Activated T-cell treated with anti-CD3 and anti-CD28 coated beads for 1 hour (primary cell): ENCODE results near the gene WDR73.
A peak's percentile ranks its signal among the peaks of the same experiment; 100 is the strongest.

Experiments used
- DNase-seq: peaks from one replicate; pipeline ENCODE4 v3.0.0-alpha.2; 2020; ENCODE audit warnings: low read depth

WDR73 gene

GRCh38 chr15:84609818-84610525 is 44.1 kb downstream of the WDR73 start:
- no peak for DNase-seq

GRCh38 chr15:84608707-84609284 is 45.3 kb downstream of the WDR73 start:
- DNase-seq: no peak

- DNase-seq: no peak
These were observed 47.4 kb downstream of the WDR73 start for GRCh38 chr15:84606653-84607120.

- DNase-seq: no peak
These were observed 48.6 kb downstream of the WDR73 start for GRCh38 chr15:84605554-84605882.

GRCh38 chr15:84604826-84605553 is 49.1 kb downstream of the WDR73 start:
- DNase-seq: no peak

- no peak for DNase-seq
These were observed 50.3 kb downstream of the WDR73 start for GRCh38 chr15:84603630-84604379.

GRCh38 chr15:84601555-84601838 is 52.6 kb downstream of the WDR73 start:
- no peak for DNase-seq

GRCh38 chr15:84600687-84601554 is 53.2 kb downstream of the WDR73 start, which contains the start of gene ZSCAN2:
Gene ZSCAN2 (plus strand): TSS chr15:84601009. CDS start chr15:84603928, 2,919 bp downstream.
- peak; percentile 88 for DNase-seq

- peak; percentile 25 for DNase-seq
These were observed 53.8 kb downstream of the WDR73 start for GRCh38 chr15:84600331-84600686.

GRCh38 chr15:84599906-84600305 is 54.2 kb downstream of the WDR73 start:
- DNase-seq: no peak

GRCh38 chr15:84598993-84599392 is 55.1 kb downstream of the WDR73 start:
- no peak for DNase-seq

GRCh38 chr15:84598250-84598649 is 55.8 kb downstream of the WDR73 start:
- no peak for DNase-seq

GRCh38 chr15:84597296-84597695 is 56.8 kb downstream of the WDR73 start:
- DNase-seq: no peak

- DNase-seq: no peak
These were observed 58.4 kb downstream of the WDR73 start for GRCh38 chr15:84595660-84596059.

GRCh38 chr15:84594617-84595290 is 59.3 kb downstream of the WDR73 start:
- no peak for DNase-seq

GRCh38 chr15:84591815-84592214 is 62.3 kb downstream of the WDR73 start:
- no peak for DNase-seq

- no peak for DNase-seq
These were observed 63.7 kb downstream of the WDR73 start for GRCh38 chr15:84590406-84590805.
